HCT116 (cell line): Measurements from ENCODE around the gene DHRS12. TPM values are rescaled to one million over a fixed set of nuclear protein-coding genes. Genes with fewer than 3 reads are reported as not detected.

ENCODE experiments used
- ATAC-seq: fragments of 200-7000 bp; cut with Tn5 transposase; 2 replicates; pipeline ENCODE4 v1.9.1; 2020; ENCODE audit warnings: mild to moderate bottlenecking, moderate library complexity
- BruUV-seq: library from RNA; stranded (reverse); fragments of 400-500 nt; replicated peaks from 2 replicates; lab custom pipeline; 2021; lab: Mats Ljungman, UMichigan
- CTCF ChIA-PET: fragments of 300-600 bp; sonication (Branson Sonifier 250); formaldehyde crosslinking; loops from one replicate; lab custom pipeline; 2021; ENCODE audit warnings: antibody characterized with exemption; lab: Charles Lee
- POLR2A ChIA-PET: fragments of 300-600, 350-600 bp; sonication (Branson Sonifier 250); formaldehyde crosslinking; loops from one replicate; lab custom pipeline; 2021; ENCODE audit warnings: antibody characterized with exemption; lab: Charles Lee
- RAD21 ChIA-PET, 2 experiments: fragments of 300-600 bp; sonication (Branson Sonifier 250); formaldehyde crosslinking; loops; one replicate each; lab custom pipeline; 2023; ENCODE audit warnings: low total read pairs in 2 of 2; ENCODE audit not compliant: uncharacterized antibody in 2 of 2, unreplicated experiment in 2 of 2, low non-redundant PET in 1 of 2; lab: Charles Lee
- DNase-seq: peaks from one replicate; pipeline ENCODE4 v3.0.0-alpha.2; 2010; ENCODE audit warnings: low read depth, low spot score
- H2AFZ ChIP-seq: fragments of 200-600 bp; shearing (Covaris generic), sonication (generic); 2 replicates; pipeline ENCODE4 v1.6.1; 2017; ENCODE audit warnings: low read depth, mixed run types, mixed read lengths, antibody characterized with exemption, low read length; ENCODE audit not compliant: poor library complexity, severe bottlenecking
- H3K27ac ChIP-seq: 2 replicates; pipeline ENCODE4 v1.5.1; 2012; ENCODE audit warnings: low read depth, low read length
- H3K27me3 ChIP-seq: fragments of 200-600 bp; sonication (generic); 2 replicates; pipeline ENCODE4 v1.6.1; 2016; ENCODE audit warnings: mixed run types, low read length, mixed read lengths; ENCODE audit not compliant: insufficient read depth
- H3K36me3 ChIP-seq, 2 experiments: fragments of 200-500 bp in 1 of 2; fragments of 200-600 bp in 1 of 2; sonication (Bioruptor generic) in 1 of 2; sonication (generic) in 1 of 2; 2 replicates each; pipeline versions ENCODE4 v1.5.1 to v1.6.1; 2014 to 2016; ENCODE audit warnings: low read length in 2 of 2, inconsistent platforms in 1 of 2, mixed read lengths in 1 of 2, mixed run types in 1 of 2; ENCODE audit not compliant: insufficient read depth in 2 of 2, control insufficient read depth in 1 of 2
- H3K4me1 ChIP-seq, 2 experiments: fragments of 200-600 bp in 1 of 2; sonication (generic) in 1 of 2; 2 replicates each; pipeline versions ENCODE4 v1.5.1 to v1.6.1; 2012 to 2017; ENCODE audit warnings: low read length in 2 of 2, inconsistent platforms in 1 of 2, mild to moderate bottlenecking in 1 of 2, mixed read lengths in 1 of 2, mixed run types in 1 of 2, moderate library complexity in 1 of 2; ENCODE audit not compliant: insufficient read depth in 2 of 2, control insufficient read depth in 1 of 2
- H3K4me2 ChIP-seq: fragments of 200-600 bp; sonication (generic); 2 replicates; pipeline ENCODE4 v1.6.1; 2017; ENCODE audit warnings: mixed run types, low read length, mixed read lengths
- H3K4me3 ChIP-seq, 2 experiments: fragments of 200-600 bp in 1 of 2; sonication (generic) in 1 of 2; replicated peaks in 1 of 2; 2 replicates each; pipeline ENCODE4 v1.5.1; 2011 to 2016; ENCODE audit warnings: low read length in 2 of 2, control low read depth in 1 of 2, low read depth in 1 of 2, mild to moderate bottlenecking in 1 of 2, mixed read lengths in 1 of 2, mixed run types in 1 of 2
- H3K79me2 ChIP-seq: fragments of 200-600 bp; sonication (generic); 2 replicates; pipeline ENCODE4 v1.6.1; 2017; ENCODE audit warnings: mild to moderate bottlenecking, mixed run types, low read length, moderate library complexity, mixed read lengths; ENCODE audit not compliant: insufficient read depth
- H3K9ac ChIP-seq: fragments of 200-600 bp; sonication (generic); 2 replicates; pipeline ENCODE4 v1.6.1; 2016; ENCODE audit warnings: low read length, mixed read lengths
- H3K9me2 ChIP-seq: fragments of 200-600 bp; sonication (generic), shearing (Covaris generic); 2 replicates; pipeline ENCODE4 v1.6.1; 2017; ENCODE audit warnings: mixed run types, mild to moderate bottlenecking, moderate library complexity; ENCODE audit not compliant: insufficient read depth
- H3K9me3 ChIP-seq, 2 experiments: fragments of 200-500 bp in 1 of 2; fragments of 200-600 bp in 1 of 2; sonication (Bioruptor generic) in 1 of 2; sonication (generic) in 1 of 2; 2 replicates each; pipeline ENCODE4 v1.6.1; 2014 to 2017; ENCODE audit warnings: low read length in 2 of 2, mixed read lengths in 2 of 2, inconsistent platforms in 1 of 2, low read depth in 1 of 2, mild to moderate bottlenecking in 1 of 2, mixed run types in 1 of 2, moderate library complexity in 1 of 2; ENCODE audit not compliant: control insufficient read depth in 1 of 2, insufficient read depth in 1 of 2
- H4K20me1 ChIP-seq: fragments of 200-600 bp; sonication (generic), shearing (Covaris generic); 2 replicates; pipeline ENCODE4 v1.6.1; 2017; ENCODE audit warnings: mixed run types, mild to moderate bottlenecking, moderate library complexity; ENCODE audit not compliant: insufficient read depth
- CEBPB ChIP-seq: IDR thresholded peaks from 2 replicates; pipeline ENCODE4 v1.6.1; 2012; ENCODE audit warnings: low read depth
- EGR1 ChIP-seq: IDR thresholded peaks from 2 replicates; pipeline ENCODE4 v1.6.1; 2012; ENCODE audit warnings: low read depth
- POLR2AphosphoS5 ChIP-seq: IDR thresholded peaks from 2 replicates; pipeline ENCODE4 v1.6.1; 2011; ENCODE audit warnings: mild to moderate bottlenecking, low read depth, low read length, moderate library complexity
- RAD21 ChIP-seq: IDR thresholded peaks from 2 replicates; pipeline ENCODE4 v1.6.1; 2012; ENCODE audit warnings: low read depth, mild to moderate bottlenecking
- SIN3A ChIP-seq: IDR thresholded peaks from 2 replicates; pipeline ENCODE4 v1.6.1; 2012; ENCODE audit warnings: low read depth
- SRF ChIP-seq: IDR thresholded peaks from 2 replicates; pipeline ENCODE4 v1.6.1; 2012; ENCODE audit warnings: low read depth
- TCF7L2 ChIP-seq: IDR thresholded peaks from 2 replicates; pipeline ENCODE4 v1.7.0; 2011; ENCODE audit warnings: borderline replicate concordance, inconsistent platforms; ENCODE audit not compliant: insufficient read depth, insufficient read length; ENCODE audit errors: extremely low read depth
- ZFX ChIP-seq: fragments of 450-650 bp; IDR thresholded peaks from 2 replicates; pipeline ENCODE4 v1.6.1; 2017
- ZNF274 ChIP-seq: fragments of 200-500 bp; sonication (Bioruptor generic); IDR thresholded peaks from 2 replicates; pipeline ENCODE4 v1.6.1; 2014; ENCODE audit warnings: mild to moderate bottlenecking, low read depth, low read length, inconsistent platforms
- intact Hi-C: fragments of 100-400 bp; cut with micrococcal nuclease; formaldehyde crosslinking; loops from 2 replicates; pipeline ENCODE4 v1.10.0; 2022
- total RNA-seq: library from RNA; stranded (reverse); gene quantifications from one replicate; pipeline ENCODE4 v1.2.1, GENCODE V29; 2021; ENCODE audit not compliant: unreplicated experiment
- TF ChIP-seq, protein P1 (sequence below): IDR thresholded peaks from 2 replicates; pipeline ENCODE4 v1.6.1; 2012
- TF ChIP-seq, protein P2 (sequence below): IDR thresholded peaks from 2 replicates; pipeline ENCODE4 v1.6.1; 2011; ENCODE audit warnings: mild to moderate bottlenecking, low read length, moderate library complexity; ENCODE audit not compliant: insufficient replicate concordance; ENCODE audit errors: extremely low read depth
- TF ChIP-seq, protein P3 (sequence below): IDR thresholded peaks from 2 replicates; pipeline ENCODE4 v1.6.1; 2012; ENCODE audit warnings: low read depth

Gene DHRS12
- total RNA-seq, 1 experiment from 2014 or later: 3.9 TPM

DNA sequence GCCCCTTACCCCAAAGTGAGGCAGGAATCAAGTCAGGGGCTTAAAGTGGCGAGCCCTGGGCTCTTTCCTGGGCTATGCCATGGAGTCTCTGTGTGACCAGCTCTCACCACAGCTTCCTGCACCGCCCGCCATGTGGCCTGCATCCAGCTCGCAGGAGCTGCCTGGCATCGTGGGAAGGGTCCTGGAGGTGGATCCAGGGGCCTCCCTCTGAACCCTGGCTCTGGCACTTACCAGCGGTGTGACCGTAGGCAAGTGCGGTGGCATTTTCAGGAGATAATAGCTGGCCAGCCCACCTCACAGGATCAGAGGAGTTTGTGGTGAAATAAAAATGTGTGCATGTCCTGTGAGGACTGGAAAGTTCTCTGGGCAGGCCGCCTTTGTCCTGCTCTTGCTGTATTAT, 26.0 kb downstream of the DHRS12 start:
- H3K9me2 ChIP-seq: no peaks in the 10 kb centered on the region
- ATAC-seq: no peak
- TF ChIP-seq ZFX: no peak
- no peak for TF ChIP-seq RAD21
- no peak for TF ChIP-seq CEBPB
- no peak for TF ChIP-seq POLR2AphosphoS5
- no peak for TF ChIP-seq SRF
- TF ChIP-seq EGR1: no peak
- no peak for TF ChIP-seq SIN3A
- TF ChIP-seq ZNF274: no peak
- no peak for TF ChIP-seq TCF7L2
- TF ChIP-seq, protein P1, sequence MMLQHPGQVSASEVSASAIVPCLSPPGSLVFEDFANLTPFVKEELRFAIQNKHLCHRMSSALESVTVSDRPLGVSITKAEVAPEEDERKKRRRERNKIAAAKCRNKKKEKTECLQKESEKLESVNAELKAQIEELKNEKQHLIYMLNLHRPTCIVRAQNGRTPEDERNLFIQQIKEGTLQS: no peak
- TF ChIP-seq, protein P2, sequence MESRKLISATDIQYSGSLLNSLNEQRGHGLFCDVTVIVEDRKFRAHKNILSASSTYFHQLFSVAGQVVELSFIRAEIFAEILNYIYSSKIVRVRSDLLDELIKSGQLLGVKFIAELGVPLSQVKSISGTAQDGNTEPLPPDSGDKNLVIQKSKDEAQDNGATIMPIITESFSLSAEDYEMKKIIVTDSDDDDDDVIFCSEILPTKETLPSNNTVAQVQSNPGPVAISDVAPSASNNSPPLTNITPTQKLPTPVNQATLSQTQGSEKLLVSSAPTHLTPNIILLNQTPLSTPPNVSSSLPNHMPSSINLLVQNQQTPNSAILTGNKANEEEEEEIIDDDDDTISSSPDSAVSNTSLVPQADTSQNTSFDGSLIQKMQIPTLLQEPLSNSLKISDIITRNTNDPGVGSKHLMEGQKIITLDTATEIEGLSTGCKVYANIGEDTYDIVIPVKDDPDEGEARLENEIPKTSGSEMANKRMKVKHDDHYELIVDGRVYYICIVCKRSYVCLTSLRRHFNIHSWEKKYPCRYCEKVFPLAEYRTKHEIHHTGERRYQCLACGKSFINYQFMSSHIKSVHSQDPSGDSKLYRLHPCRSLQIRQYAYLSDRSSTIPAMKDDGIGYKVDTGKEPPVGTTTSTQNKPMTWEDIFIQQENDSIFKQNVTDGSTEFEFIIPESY: no peak
- TF ChIP-seq, protein P3, sequence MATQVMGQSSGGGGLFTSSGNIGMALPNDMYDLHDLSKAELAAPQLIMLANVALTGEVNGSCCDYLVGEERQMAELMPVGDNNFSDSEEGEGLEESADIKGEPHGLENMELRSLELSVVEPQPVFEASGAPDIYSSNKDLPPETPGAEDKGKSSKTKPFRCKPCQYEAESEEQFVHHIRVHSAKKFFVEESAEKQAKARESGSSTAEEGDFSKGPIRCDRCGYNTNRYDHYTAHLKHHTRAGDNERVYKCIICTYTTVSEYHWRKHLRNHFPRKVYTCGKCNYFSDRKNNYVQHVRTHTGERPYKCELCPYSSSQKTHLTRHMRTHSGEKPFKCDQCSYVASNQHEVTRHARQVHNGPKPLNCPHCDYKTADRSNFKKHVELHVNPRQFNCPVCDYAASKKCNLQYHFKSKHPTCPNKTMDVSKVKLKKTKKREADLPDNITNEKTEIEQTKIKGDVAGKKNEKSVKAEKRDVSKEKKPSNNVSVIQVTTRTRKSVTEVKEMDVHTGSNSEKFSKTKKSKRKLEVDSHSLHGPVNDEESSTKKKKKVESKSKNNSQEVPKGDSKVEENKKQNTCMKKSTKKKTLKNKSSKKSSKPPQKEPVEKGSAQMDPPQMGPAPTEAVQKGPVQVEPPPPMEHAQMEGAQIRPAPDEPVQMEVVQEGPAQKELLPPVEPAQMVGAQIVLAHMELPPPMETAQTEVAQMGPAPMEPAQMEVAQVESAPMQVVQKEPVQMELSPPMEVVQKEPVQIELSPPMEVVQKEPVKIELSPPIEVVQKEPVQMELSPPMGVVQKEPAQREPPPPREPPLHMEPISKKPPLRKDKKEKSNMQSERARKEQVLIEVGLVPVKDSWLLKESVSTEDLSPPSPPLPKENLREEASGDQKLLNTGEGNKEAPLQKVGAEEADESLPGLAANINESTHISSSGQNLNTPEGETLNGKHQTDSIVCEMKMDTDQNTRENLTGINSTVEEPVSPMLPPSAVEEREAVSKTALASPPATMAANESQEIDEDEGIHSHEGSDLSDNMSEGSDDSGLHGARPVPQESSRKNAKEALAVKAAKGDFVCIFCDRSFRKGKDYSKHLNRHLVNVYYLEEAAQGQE: no peak
- CTCF ChIA-PET: no interaction called here
- no peak overlapping the region for H3K4me2 ChIP-seq
- RAD21 ChIA-PET: no interaction called here
- H3K9me3 ChIP-seq: no peaks in the 10 kb centered on the region
- BruUV-seq: no TSS peak
- H3K27me3 ChIP-seq: no peaks in the 10 kb centered on the region
- no peak overlapping the region for H3K4me3 ChIP-seq
- no peak overlapping the region for H3K27ac ChIP-seq
- POLR2A ChIA-PET: no interaction called here
- DNase-seq: no peak
- no peaks in the 10 kb centered on the region for H3K4me1 ChIP-seq
- no peak overlapping the region for H3K9ac ChIP-seq
- no peaks in the 10 kb centered on the region for H3K36me3 ChIP-seq
- H2AFZ ChIP-seq: no peak overlapping the region
- H4K20me1 ChIP-seq: no peaks in the 10 kb centered on the region
- intact Hi-C loops: no loop called here
- no peaks in the 10 kb centered on the region for H3K79me2 ChIP-seq
